GM23338 (cell line): ENCODE data around the gene ESR1. TPM values are rescaled to one million over a fixed set of nuclear protein-coding genes. Genes with fewer than 3 reads are reported as not detected.

ENCODE experiments used
- ATAC-seq: fragments of 200-7000 bp; cut with Tn5 transposase; 3 replicates; pipeline ENCODE4 v1.9.1; 2020
- DNase-seq: peaks from one replicate; pipeline ENCODE4 v3.0.0-alpha.2; 2015; ENCODE audit warnings: low spot score
- H2AFZ ChIP-seq: fragments of 200-600 bp; sonication (generic); 2 replicates; pipeline ENCODE4 v1.8.0; 2016; ENCODE audit warnings: antibody characterized with exemption, mild to moderate bottlenecking, moderate library complexity
- H3F3A ChIP-seq: fragments of 200-600 bp; sonication (generic); replicated peaks from 2 replicates; pipeline ENCODE4 v1.8.0; 2017; ENCODE audit warnings: antibody characterized with exemption, mixed run types, low read depth
- H3K27ac ChIP-seq: fragments of 200-600 bp; sonication (generic); 2 replicates; pipeline ENCODE4 v1.6.1; 2016; ENCODE audit warnings: low read depth
- H3K27me3 ChIP-seq: fragments of 200-600 bp; sonication (generic); 2 replicates; pipeline ENCODE4 v1.8.0; 2016; ENCODE audit warnings: mild to moderate bottlenecking, mixed run types, moderate library complexity; ENCODE audit not compliant: insufficient read depth
- H3K36me3 ChIP-seq: fragments of 200-600 bp; sonication (generic); 2 replicates; pipeline ENCODE4 v1.8.0; 2016; ENCODE audit warnings: mild to moderate bottlenecking; ENCODE audit not compliant: insufficient read depth
- H3K4me1 ChIP-seq: fragments of 200-600 bp; sonication (generic); 2 replicates; pipeline ENCODE4 v1.8.0; 2016; ENCODE audit warnings: mild to moderate bottlenecking, moderate library complexity; ENCODE audit not compliant: insufficient read depth
- H3K4me2 ChIP-seq: fragments of 200-600 bp; sonication (generic); 2 replicates; pipeline ENCODE4 v1.7.1; 2017; ENCODE audit warnings: mixed run types
- H3K4me3 ChIP-seq: fragments of 200-600 bp; sonication (generic); 2 replicates; pipeline ENCODE4 v1.6.1; 2016; ENCODE audit warnings: mixed run types
- H3K79me2 ChIP-seq: fragments of 200-600 bp; sonication (generic); replicated peaks from 2 replicates; pipeline ENCODE4 v1.8.0; 2017; ENCODE audit warnings: mild to moderate bottlenecking; ENCODE audit not compliant: insufficient read depth
- H3K9me2 ChIP-seq: fragments of 200-600 bp; sonication (generic); 2 replicates; pipeline ENCODE4 v1.8.0; 2017; ENCODE audit not compliant: insufficient read depth
- H4K20me1 ChIP-seq: fragments of 200-600 bp; sonication (generic); replicated peaks from 2 replicates; pipeline ENCODE4 v1.8.0; 2017; ENCODE audit warnings: mild to moderate bottlenecking; ENCODE audit not compliant: insufficient read depth
- H3K27ac Mint-ChIP-seq: 2 replicates; pipeline ENCODE4 v1.8.0; 2020; ENCODE audit warnings: inconsistent platforms, mild to moderate bottlenecking, moderate library complexity, mixed read lengths
- H3K27me3 Mint-ChIP-seq: 3 replicates; pipeline ENCODE4 v1.8.0; 2022; ENCODE audit warnings: low read depth, mild to moderate bottlenecking, moderate library complexity, mixed read lengths, inconsistent platforms; ENCODE audit not compliant: insufficient read depth, poor library complexity
- H3K36me3 Mint-ChIP-seq: 3 replicates; pipeline ENCODE4 v1.8.0; 2021; ENCODE audit warnings: low read depth, mild to moderate bottlenecking, inconsistent platforms, moderate library complexity, mixed read lengths
- H3K4me1 Mint-ChIP-seq: 3 replicates; pipeline ENCODE4 v1.8.0; 2020; ENCODE audit warnings: mild to moderate bottlenecking, inconsistent platforms, mixed read lengths
- H3K4me3 Mint-ChIP-seq: 3 replicates; pipeline ENCODE4 v1.8.0; 2021; ENCODE audit warnings: moderate library complexity, mild to moderate bottlenecking, inconsistent platforms, mixed read lengths
- H3K9me3 Mint-ChIP-seq: 3 replicates; pipeline ENCODE4 v1.8.0; 2020; ENCODE audit warnings: moderate library complexity, mild to moderate bottlenecking, inconsistent platforms, mixed read lengths
- EZH2 ChIP-seq: fragments of 200-600 bp; sonication (generic); IDR thresholded peaks from one replicate; pipeline ENCODE4 v1.8.0; 2017; ENCODE audit warnings: antibody characterized with exemption, mild to moderate bottlenecking, low read depth; ENCODE audit not compliant: unreplicated experiment
- EZH2phosphoT487 ChIP-seq: fragments of 200-600 bp; sonication (generic); IDR thresholded peaks from one replicate; pipeline ENCODE4 v1.8.1; 2018; ENCODE audit warnings: antibody characterized with exemption; ENCODE audit not compliant: unreplicated experiment
- JUNB ChIP-seq: IDR thresholded peaks from one replicate; pipeline ENCODE4 v1.6.1; 2016; ENCODE audit warnings: antibody characterized with exemption; ENCODE audit not compliant: unreplicated experiment
- ZNF331 ChIP-seq: fragments of 250-450 bp; sonication (Bioruptor Pico); IDR thresholded peaks from 2 replicates; pipeline ENCODE4 v1.5.0; 2020; ENCODE audit warnings: low read depth, mild to moderate bottlenecking, moderate library complexity
- polyA plus RNA-seq: library from polyadenylated mRNA; unstranded; fragments of >200 nt; fragmentation: Nextera tagmentation; extraction: Ambion mirVana; gene quantifications from 2 replicates; pipeline ENCODE4 v1.2.1, GENCODE V29; 2016
- total RNA-seq: library from RNA; depleted of rRNA; stranded (reverse); fragments of >200 nt; shearing (Covaris generic); gene quantifications from 2 replicates; pipeline ENCODE4 v1.2.3, GENCODE V29; 2014
- TF ChIP-seq, protein P1 (sequence below): fragments of 250-450 bp; sonication (Bioruptor Pico); IDR thresholded peaks from 2 replicates; pipeline ENCODE4 v1.5.0; 2020; ENCODE audit warnings: mild to moderate bottlenecking, moderate library complexity
- TF ChIP-seq, protein P2 (sequence below), 2 experiments: fragments of 200-600 bp in 1 of 2; sonication (generic) in 1 of 2; conservative IDR thresholded peaks; 2 replicates each; pipeline versions ENCODE4 v1.5.1 to v1.6.1; 2016 to 2017; ENCODE audit warnings: antibody characterized with exemption in 2 of 2, low read depth in 2 of 2, mild to moderate bottlenecking in 2 of 2, moderate library complexity in 1 of 2

ESR1 gene
- total and polyA plus RNA-seq, 2 experiments from 2014 or later: 0.94 TPM; not detected in 1

DNA sequence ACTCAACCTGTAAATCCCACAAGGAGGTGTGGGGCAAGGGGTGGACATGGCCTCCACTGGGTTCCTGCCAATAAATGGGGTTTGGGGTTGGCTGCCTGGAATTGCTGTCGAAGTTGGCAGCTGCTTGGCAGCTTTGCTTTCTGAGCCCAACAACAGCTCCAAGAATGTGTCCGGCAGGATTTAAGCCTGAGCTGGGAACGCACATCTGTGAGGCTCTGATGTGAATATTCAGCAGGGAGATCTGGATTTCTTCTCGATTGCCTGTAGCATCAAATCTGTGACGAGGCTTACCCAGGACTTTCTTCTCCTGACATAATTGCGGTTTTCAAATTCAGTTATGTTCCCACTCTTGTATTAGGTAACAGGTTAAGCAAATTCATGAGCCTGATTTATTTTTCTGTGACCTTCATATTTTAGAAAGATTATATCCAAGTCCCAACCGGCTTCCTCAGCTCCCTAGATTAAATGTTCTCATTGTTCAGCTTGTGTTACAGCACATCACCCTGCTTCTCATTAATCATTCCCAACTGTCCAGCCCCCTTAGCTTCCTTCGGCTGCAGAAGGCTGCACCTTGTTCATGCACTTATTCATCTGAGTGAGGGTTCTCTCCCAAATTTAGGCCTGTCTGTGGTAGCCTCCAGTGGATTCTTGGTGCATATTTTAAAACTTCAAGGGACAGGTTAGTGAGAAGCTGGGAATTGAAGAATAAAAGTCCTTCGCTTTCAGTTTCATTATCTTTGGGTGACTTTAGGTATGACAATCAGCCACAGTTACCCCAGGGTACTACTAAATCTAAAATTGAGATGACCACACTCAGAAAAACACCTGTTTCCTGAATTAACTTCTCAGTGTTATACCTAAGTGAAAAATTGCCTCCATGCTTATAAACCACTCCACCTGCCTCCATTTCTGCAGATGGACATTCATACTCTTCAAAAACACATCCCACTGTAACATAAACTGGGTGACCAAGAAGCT lies 310.0 kb downstream of the ESR1 start:
- Mint-ChIP-seq H3K36me3 (no peaks in the 10 kb centered on the region), H3K4me1 (0 out of 3 replicates have a peak, but pooled peaks cover 6% of the 10 kb centered on the region), H3K4me3 (no peak overlapping the region), H3K27me3 (no peaks in the 10 kb centered on the region), H3K27ac (no peak overlapping the region), H3K9me3 (no peaks in the 10 kb centered on the region)
- no peaks in the 10 kb centered on the region for H3K27me3 ChIP-seq
- peaks cover 8% of the 10 kb centered on the region for H3K4me1 ChIP-seq
- no peak overlapping the region for H3K4me2 ChIP-seq
- ATAC-seq (no peak), DNase-seq (no peak)
- peaks cover 5% of the 10 kb centered on the region; the same call in 1 of the 2 replicates for H3K9me2 ChIP-seq
- H3K4me3 ChIP-seq: no peak overlapping the region
- no peak overlapping the region for H3K27ac ChIP-seq
- no peak overlapping the region for H2AFZ ChIP-seq
- no peaks in the 10 kb centered on the region for H3K36me3 ChIP-seq
- no peaks in the 10 kb centered on the region for H4K20me1 ChIP-seq
- no peaks in the 10 kb centered on the region for H3F3A ChIP-seq
- no peaks in the 10 kb centered on the region for H3K79me2 ChIP-seq
- no peak for TF ChIP-seq EZH2phosphoT487
- TF ChIP-seq, protein P1, sequence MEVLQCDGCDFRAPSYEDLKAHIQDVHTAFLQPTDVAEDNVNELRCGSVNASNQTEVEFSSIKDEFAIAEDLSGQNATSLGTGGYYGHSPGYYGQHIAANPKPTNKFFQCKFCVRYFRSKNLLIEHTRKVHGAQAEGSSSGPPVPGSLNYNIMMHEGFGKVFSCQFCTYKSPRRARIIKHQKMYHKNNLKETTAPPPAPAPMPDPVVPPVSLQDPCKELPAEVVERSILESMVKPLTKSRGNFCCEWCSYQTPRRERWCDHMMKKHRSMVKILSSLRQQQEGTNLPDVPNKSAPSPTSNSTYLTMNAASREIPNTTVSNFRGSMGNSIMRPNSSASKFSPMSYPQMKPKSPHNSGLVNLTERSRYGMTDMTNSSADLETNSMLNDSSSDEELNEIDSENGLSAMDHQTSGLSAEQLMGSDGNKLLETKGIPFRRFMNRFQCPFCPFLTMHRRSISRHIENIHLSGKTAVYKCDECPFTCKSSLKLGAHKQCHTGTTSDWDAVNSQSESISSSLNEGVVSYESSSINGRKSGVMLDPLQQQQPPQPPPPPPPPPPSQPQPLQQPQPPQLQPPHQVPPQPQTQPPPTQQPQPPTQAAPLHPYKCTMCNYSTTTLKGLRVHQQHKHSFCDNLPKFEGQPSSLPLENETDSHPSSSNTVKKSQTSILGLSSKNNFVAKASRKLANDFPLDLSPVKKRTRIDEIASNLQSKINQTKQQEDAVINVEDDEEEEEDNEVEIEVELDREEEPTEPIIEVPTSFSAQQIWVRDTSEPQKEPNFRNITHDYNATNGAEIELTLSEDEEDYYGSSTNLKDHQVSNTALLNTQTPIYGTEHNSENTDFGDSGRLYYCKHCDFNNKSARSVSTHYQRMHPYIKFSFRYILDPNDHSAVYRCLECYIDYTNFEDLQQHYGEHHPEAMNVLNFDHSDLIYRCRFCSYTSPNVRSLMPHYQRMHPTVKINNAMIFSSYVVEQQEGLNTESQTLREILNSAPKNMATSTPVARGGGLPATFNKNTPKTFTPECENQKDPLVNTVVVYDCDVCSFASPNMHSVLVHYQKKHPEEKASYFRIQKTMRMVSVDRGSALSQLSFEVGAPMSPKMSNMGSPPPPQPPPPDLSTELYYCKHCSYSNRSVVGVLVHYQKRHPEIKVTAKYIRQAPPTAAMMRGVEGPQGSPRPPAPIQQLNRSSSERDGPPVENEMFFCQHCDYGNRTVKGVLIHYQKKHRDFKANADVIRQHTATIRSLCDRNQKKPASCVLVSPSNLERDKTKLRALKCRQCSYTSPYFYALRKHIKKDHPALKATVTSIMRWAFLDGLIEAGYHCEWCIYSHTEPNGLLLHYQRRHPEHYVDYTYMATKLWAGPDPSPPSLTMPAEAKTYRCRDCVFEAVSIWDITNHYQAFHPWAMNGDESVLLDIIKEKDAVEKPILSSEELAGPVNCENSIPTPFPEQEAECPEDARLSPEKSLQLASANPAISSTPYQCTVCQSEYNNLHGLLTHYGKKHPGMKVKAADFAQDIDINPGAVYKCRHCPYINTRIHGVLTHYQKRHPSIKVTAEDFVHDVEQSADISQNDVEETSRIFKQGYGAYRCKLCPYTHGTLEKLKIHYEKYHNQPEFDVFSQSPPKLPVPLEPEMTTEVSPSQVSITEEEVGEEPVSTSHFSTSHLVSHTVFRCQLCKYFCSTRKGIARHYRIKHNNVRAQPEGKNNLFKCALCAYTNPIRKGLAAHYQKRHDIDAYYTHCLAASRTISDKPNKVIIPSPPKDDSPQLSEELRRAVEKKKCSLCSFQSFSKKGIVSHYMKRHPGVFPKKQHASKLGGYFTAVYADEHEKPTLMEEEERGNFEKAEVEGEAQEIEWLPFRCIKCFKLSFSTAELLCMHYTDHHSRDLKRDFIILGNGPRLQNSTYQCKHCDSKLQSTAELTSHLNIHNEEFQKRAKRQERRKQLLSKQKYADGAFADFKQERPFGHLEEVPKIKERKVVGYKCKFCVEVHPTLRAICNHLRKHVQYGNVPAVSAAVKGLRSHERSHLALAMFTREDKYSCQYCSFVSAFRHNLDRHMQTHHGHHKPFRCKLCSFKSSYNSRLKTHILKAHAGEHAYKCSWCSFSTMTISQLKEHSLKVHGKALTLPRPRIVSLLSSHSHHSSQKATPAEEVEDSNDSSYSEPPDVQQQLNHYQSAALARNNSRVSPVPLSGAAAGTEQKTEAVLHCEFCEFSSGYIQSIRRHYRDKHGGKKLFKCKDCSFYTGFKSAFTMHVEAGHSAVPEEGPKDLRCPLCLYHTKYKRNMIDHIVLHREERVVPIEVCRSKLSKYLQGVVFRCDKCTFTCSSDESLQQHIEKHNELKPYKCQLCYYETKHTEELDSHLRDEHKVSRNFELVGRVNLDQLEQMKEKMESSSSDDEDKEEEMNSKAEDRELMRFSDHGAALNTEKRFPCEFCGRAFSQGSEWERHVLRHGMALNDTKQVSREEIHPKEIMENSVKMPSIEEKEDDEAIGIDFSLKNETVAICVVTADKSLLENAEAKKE (CRISPR knock-in tag): no peak
- TF ChIP-seq JUNB: no peak
- TF ChIP-seq, protein P2, sequence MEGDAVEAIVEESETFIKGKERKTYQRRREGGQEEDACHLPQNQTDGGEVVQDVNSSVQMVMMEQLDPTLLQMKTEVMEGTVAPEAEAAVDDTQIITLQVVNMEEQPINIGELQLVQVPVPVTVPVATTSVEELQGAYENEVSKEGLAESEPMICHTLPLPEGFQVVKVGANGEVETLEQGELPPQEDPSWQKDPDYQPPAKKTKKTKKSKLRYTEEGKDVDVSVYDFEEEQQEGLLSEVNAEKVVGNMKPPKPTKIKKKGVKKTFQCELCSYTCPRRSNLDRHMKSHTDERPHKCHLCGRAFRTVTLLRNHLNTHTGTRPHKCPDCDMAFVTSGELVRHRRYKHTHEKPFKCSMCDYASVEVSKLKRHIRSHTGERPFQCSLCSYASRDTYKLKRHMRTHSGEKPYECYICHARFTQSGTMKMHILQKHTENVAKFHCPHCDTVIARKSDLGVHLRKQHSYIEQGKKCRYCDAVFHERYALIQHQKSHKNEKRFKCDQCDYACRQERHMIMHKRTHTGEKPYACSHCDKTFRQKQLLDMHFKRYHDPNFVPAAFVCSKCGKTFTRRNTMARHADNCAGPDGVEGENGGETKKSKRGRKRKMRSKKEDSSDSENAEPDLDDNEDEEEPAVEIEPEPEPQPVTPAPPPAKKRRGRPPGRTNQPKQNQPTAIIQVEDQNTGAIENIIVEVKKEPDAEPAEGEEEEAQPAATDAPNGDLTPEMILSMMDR (conservative IDR thresholded peaks at IDR 0.05; ENCODE audit: low read depth in 2 of 2): no peak
- no peak for TF ChIP-seq EZH2
- no peak for TF ChIP-seq ZNF331 (CRISPR knock-in tag)
